Suprapubic skin (tissue), 4 donors: Measurements from ENCODE around the gene HAO1.

ENCODE experiments used
- EP300 ChIP-seq: sonication (generic); formaldehyde crosslinking; IDR thresholded peaks from one replicate; pipeline ENCODE4 v1.6.1; 2017; ENCODE audit warnings: antibody characterized with exemption
- POLR2A ChIP-seq, 2 donors: fragments of 450-650 bp; IDR thresholded peaks; one replicate each; pipeline ENCODE4 v1.6.1; 2017; ENCODE audit warnings: antibody characterized with exemption in 2 of 2, mild to moderate bottlenecking in 2 of 2, moderate library complexity in 2 of 2
- POLR2AphosphoS5 ChIP-seq, 3 donors: sonication (generic); formaldehyde crosslinking; IDR thresholded peaks; one replicate each; pipeline ENCODE4 v1.6.1; 2017; ENCODE audit warnings: antibody characterized with exemption in 3 of 3
- TF ChIP-seq, protein P1 (sequence below), 2 donors: fragments of 200-600 bp in 1 of 2; fragments of 450-650 bp in 1 of 2; sonication (generic) in 1 of 2; IDR thresholded peaks; one replicate each; pipeline ENCODE4 v1.5.1; 2016 to 2019; ENCODE audit warnings: antibody characterized with exemption in 2 of 2, mild to moderate bottlenecking in 1 of 2, moderate library complexity in 1 of 2

DNA sequence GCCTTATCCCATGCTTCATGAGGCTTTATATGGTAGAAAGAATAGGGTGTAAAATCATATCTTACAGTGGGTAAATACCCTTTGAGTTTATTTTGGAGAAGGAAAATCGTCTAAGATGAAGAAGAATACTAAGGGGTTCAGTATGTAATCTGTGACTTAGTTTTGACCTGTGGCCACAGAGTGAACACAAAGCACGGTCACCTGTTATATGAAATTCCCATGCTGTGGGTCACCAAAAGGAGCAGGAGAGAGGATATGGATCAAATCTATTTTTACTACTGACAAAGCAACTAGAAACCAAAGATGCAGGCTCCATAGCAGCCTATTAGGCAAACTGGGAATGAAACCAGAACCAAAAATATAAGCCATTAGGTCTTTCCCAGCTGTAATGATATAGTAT, 3.6 kb upstream of the HAO1 start:
- TF ChIP-seq, protein P1, sequence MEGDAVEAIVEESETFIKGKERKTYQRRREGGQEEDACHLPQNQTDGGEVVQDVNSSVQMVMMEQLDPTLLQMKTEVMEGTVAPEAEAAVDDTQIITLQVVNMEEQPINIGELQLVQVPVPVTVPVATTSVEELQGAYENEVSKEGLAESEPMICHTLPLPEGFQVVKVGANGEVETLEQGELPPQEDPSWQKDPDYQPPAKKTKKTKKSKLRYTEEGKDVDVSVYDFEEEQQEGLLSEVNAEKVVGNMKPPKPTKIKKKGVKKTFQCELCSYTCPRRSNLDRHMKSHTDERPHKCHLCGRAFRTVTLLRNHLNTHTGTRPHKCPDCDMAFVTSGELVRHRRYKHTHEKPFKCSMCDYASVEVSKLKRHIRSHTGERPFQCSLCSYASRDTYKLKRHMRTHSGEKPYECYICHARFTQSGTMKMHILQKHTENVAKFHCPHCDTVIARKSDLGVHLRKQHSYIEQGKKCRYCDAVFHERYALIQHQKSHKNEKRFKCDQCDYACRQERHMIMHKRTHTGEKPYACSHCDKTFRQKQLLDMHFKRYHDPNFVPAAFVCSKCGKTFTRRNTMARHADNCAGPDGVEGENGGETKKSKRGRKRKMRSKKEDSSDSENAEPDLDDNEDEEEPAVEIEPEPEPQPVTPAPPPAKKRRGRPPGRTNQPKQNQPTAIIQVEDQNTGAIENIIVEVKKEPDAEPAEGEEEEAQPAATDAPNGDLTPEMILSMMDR (IDR thresholded peaks at IDR 0.05), result no peak
- TF ChIP-seq POLR2A (IDR thresholded peaks at IDR 0.05) (no peak), POLR2AphosphoS5 (IDR thresholded peaks at IDR 0.05) (no peak), EP300 (no peak)
